ENCODE measurements around the gene KRT10. TPM values are rescaled to one million over a fixed set of nuclear protein-coding genes. Genes with fewer than 3 reads are reported as not detected.

Gene KRT10
- total RNA-seq (4.1 TPM in 2 replicates), polyA plus RNA-seq (26.9 and 45.8 TPM in 2 replicates), polyA minus RNA-seq (ENCODE audit: low replicate concordance) (0.93 TPM in 1 of 2 replicates, not detected in the other)
- polyA plus RNA-seq (2012): 74.4 and 77.5 TPM in 2 replicates

GRCh38 chr17:40822132-40822812, at the start of gene KRT10:
Gene KRT10 (minus strand): TSS chr17:40822614. CDS start chr17:40822585, 29 bp downstream.
- Histone ChIP-seq H3K9me3 (ENCODE audit: control insufficient read depth, insufficient read depth, low read depth, low read length) (no peaks in the 10 kb centered on the region), H3K4me2 (ENCODE audit: extremely low read depth, insufficient read depth, low read length) (no peak within 1 kb of the TSS), H3K27ac (ENCODE audit: insufficient read depth, low read length) (no peak within 1 kb of the TSS), H3K4me3 (replicated peaks in 1 of 4; ENCODE audit: control extremely low read depth in 1 of 4, insufficient read depth in 1 of 4, low read depth in 3 of 4, low read length in 4 of 4) (no peak within 1 kb of the TSS), H3K36me3 (ENCODE audit: control insufficient read depth, insufficient read depth, low read length) (no peaks in the 10 kb centered on the region), H4K20me1 (ENCODE audit: control insufficient read depth, extremely low read depth, insufficient read depth, low read length) (no peaks in the 10 kb centered on the region), H2AFZ (ENCODE audit: low read length) (no peak within 1 kb of the TSS), H3K9ac (ENCODE audit: insufficient read depth, low read length) (no peak within 1 kb of the TSS), H3K27me3 (ENCODE audit: control insufficient read depth, insufficient read depth, low read length) (no peaks in the 10 kb centered on the region), H3K4me1 (ENCODE audit: control insufficient read depth, extremely low read depth, insufficient read depth, low read length) (no peaks in the 10 kb centered on the region), H3K79me2 (ENCODE audit: control insufficient read depth, insufficient read depth, low read length) (peaks cover 3% of the 10 kb centered on the region)
- TF ChIP-seq CTCF (conservative IDR thresholded peaks at IDR 0.05 in 1 of 2, IDR thresholded peaks at IDR 0.05 in 1 of 2; ENCODE audit: low read depth in 1 of 2, low read length in 2 of 2): no peak
- TF ChIP-seq EZH2 (IDR thresholded peaks at IDR 0.05; ENCODE audit: low read length, missing control alignments): no peak
- DNase-seq (ENCODE audit: low read depth in 2 of 2): no peak

- no peaks in the 10 kb centered on the region for H3K9me3 ChIP-seq (ENCODE audit: control insufficient read depth, insufficient read depth, low read depth, low read length)
- H3K36me3 ChIP-seq (ENCODE audit: control insufficient read depth, insufficient read depth, low read length): no peaks in the 10 kb centered on the region
- no peaks in the 10 kb centered on the region for H4K20me1 ChIP-seq (ENCODE audit: control insufficient read depth, extremely low read depth, insufficient read depth, low read length)
- H3K79me2 ChIP-seq (ENCODE audit: control insufficient read depth, insufficient read depth, low read length): no peaks in the 10 kb centered on the region
- no peak overlapping the region for H3K4me2 ChIP-seq (ENCODE audit: extremely low read depth, insufficient read depth, low read length)
- no peaks in the 10 kb centered on the region for H3K27me3 ChIP-seq (ENCODE audit: control insufficient read depth, insufficient read depth, low read length)
- H2AFZ ChIP-seq (ENCODE audit: low read length): no peak overlapping the region
- H3K27ac ChIP-seq (ENCODE audit: insufficient read depth, low read length): no peak overlapping the region
- H3K4me1 ChIP-seq (ENCODE audit: control insufficient read depth, extremely low read depth, insufficient read depth, low read length): no peaks in the 10 kb centered on the region
- H3K9ac ChIP-seq (ENCODE audit: insufficient read depth, low read length): no peak overlapping the region
- no peak for TF ChIP-seq EZH2 (IDR thresholded peaks at IDR 0.05; ENCODE audit: low read length, missing control alignments)
- TF ChIP-seq CTCF (conservative IDR thresholded peaks at IDR 0.05 in 1 of 2, IDR thresholded peaks at IDR 0.05 in 1 of 2; ENCODE audit: low read depth in 1 of 2, low read length in 2 of 2): no peak
- no peak overlapping the region for H3K4me3 ChIP-seq (replicated peaks in 1 of 4; ENCODE audit: control extremely low read depth in 1 of 4, insufficient read depth in 1 of 4, low read depth in 3 of 4, low read length in 4 of 4)
- no peak for DNase-seq (ENCODE audit: low read depth in 2 of 2)
Observed at GRCh38 chr17:40871316-40871715, 48.9 kb upstream of the KRT10 start.

DNA sequence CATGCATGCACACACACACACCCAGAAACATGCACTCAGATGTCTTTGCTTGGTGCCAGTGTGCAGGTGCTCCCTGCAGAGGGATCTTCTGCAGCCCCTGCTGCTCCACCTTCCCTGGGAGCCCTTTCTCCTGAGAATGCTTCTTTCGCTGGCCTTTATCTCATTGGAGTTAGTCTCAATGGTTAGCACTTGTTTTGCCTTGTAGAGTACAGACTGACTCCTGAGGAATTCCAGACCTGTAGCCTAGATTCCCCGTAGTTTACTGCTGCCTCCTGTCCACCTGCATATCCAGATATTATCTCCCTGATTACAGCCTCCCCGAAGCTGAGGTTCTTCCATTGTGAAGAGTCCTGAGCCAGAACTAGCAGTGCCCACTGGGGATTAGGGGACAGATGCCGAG, 47.7 kb upstream of the KRT10 start:
- Histone ChIP-seq H3K27ac (ENCODE audit: insufficient read depth, low read length) (no peak overlapping the region), H3K27me3 (ENCODE audit: control insufficient read depth, insufficient read depth, low read length) (no peaks in the 10 kb centered on the region), H3K4me2 (ENCODE audit: extremely low read depth, insufficient read depth, low read length) (no peak overlapping the region), H3K4me1 (ENCODE audit: control insufficient read depth, extremely low read depth, insufficient read depth, low read length) (no peaks in the 10 kb centered on the region), H3K79me2 (ENCODE audit: control insufficient read depth, insufficient read depth, low read length) (no peaks in the 10 kb centered on the region), H3K36me3 (ENCODE audit: control insufficient read depth, insufficient read depth, low read length) (no peaks in the 10 kb centered on the region), H3K9ac (ENCODE audit: insufficient read depth, low read length) (no peak overlapping the region), H4K20me1 (ENCODE audit: control insufficient read depth, extremely low read depth, insufficient read depth, low read length) (no peaks in the 10 kb centered on the region), H3K4me3 (replicated peaks in 1 of 4; ENCODE audit: control extremely low read depth in 1 of 4, insufficient read depth in 1 of 4, low read depth in 3 of 4, low read length in 4 of 4) (no peak overlapping the region), H2AFZ (ENCODE audit: low read length) (no peak overlapping the region), H3K9me3 (ENCODE audit: control insufficient read depth, insufficient read depth, low read depth, low read length) (no peaks in the 10 kb centered on the region)
- DNase-seq (ENCODE audit: low read depth in 2 of 2): no peak
- TF ChIP-seq EZH2 (IDR thresholded peaks at IDR 0.05; ENCODE audit: low read length, missing control alignments): no peak
- TF ChIP-seq CTCF (conservative IDR thresholded peaks at IDR 0.05 in 1 of 2, IDR thresholded peaks at IDR 0.05 in 1 of 2; ENCODE audit: low read depth in 1 of 2, low read length in 2 of 2): no peak

Measured in fibroblast of lung (primary cell).